H1 (cell line): ENCODE results near the gene CWC27. TPM values are rescaled to one million over a fixed set of nuclear protein-coding genes. Genes with fewer than 3 reads are reported as not detected.

Source experiments
- CTCF ChIA-PET: fragments of 300-600 bp; sonication (Branson Sonifier 250); formaldehyde crosslinking; loops from one replicate; lab custom pipeline; 2021; ENCODE audit not compliant: partially characterized antibody; lab: Charles Lee
- POLR2A ChIA-PET: fragments of 300-600 bp; sonication (Branson Sonifier 250); formaldehyde crosslinking; loops from one replicate; lab custom pipeline; 2021; ENCODE audit warnings: inconsistent platforms; ENCODE audit not compliant: partially characterized antibody; lab: Charles Lee
- DNase-seq, 2 experiments: peaks; one replicate each; pipeline versions ENCODE4 v3.0.0 to v3.0.0-alpha.2; 2010 to 2022; ENCODE audit warnings: low spot score in 2 of 2, low read depth in 1 of 2, mixed read lengths in 1 of 2
- FAIRE-seq: peaks from 2 replicates; lab custom pipeline; 2011; peaks lifted over from hg19 to GRCh38; lab: Jason Lieb, UNC
- H2AFZ ChIP-seq: 2 replicates; pipeline ENCODE4 v1.8.1; 2012; ENCODE audit warnings: low read length, inconsistent platforms
- H2AK5ac ChIP-seq: 2 replicates; pipeline ENCODE4 v1.6.1; 2013; ENCODE audit warnings: low read depth, low read length
- H2BK120ac ChIP-seq: replicated peaks from 2 replicates; pipeline ENCODE3; 2013; ENCODE audit warnings: low read depth, low read length, inconsistent platforms
- H2BK12ac ChIP-seq: 2 replicates; pipeline ENCODE4 v1.6.1; 2013; ENCODE audit warnings: low read depth, low read length
- H2BK15ac ChIP-seq: 2 replicates; pipeline ENCODE4 v1.6.1; 2013; ENCODE audit warnings: low read length
- H2BK20ac ChIP-seq: 2 replicates; pipeline ENCODE4 v1.6.1; 2013; ENCODE audit warnings: low read length
- H2BK5ac ChIP-seq: 2 replicates; pipeline ENCODE4 v1.6.1; 2013; ENCODE audit warnings: low read depth, low read length
- H3K14ac ChIP-seq: 2 replicates; pipeline ENCODE4 v1.6.1; 2013; ENCODE audit warnings: inconsistent platforms; ENCODE audit not compliant: insufficient read length
- H3K18ac ChIP-seq: 2 replicates; pipeline ENCODE4 v1.6.1; 2013; ENCODE audit warnings: low read length; ENCODE audit errors: extremely low read depth
- H3K23ac ChIP-seq: 2 replicates; pipeline ENCODE4 v1.6.1; 2013; ENCODE audit warnings: inconsistent platforms; ENCODE audit not compliant: insufficient read length
- H3K23me2 ChIP-seq: 2 replicates; pipeline ENCODE4 v1.6.1; 2013; ENCODE audit warnings: low read depth, low read length
- H3K27ac ChIP-seq: 2 replicates; pipeline ENCODE4 v1.6.1; 2011; ENCODE audit warnings: low read depth, low read length, inconsistent platforms
- H3K27me3 ChIP-seq, 4 experiments: replicated peaks in 1 of 4; 1 replicate in 1 of 4; 2 replicates in 3 of 4; pipeline versions ENCODE4 v1.6.1 to v1.8.1; 2011 to 2013; ENCODE audit warnings: low read length in 3 of 4, mild to moderate bottlenecking in 3 of 4, inconsistent platforms in 2 of 4, mixed read lengths in 2 of 4, moderate library complexity in 1 of 4; ENCODE audit not compliant: control insufficient read depth in 3 of 4, insufficient read depth in 3 of 4; ENCODE audit errors: extremely low read depth in 1 of 4
- H3K36me3 ChIP-seq, 4 experiments: 2 replicates each; pipeline versions ENCODE4 v1.6.1 to v1.8.1; 2011 to 2013; ENCODE audit warnings: mild to moderate bottlenecking in 4 of 4, low read length in 3 of 4, moderate library complexity in 2 of 4, control low read depth in 1 of 4, inconsistent platforms in 1 of 4; ENCODE audit not compliant: insufficient read depth in 4 of 4, control insufficient read depth in 2 of 4
- H3K4ac ChIP-seq: replicated peaks from 2 replicates; pipeline ENCODE3; 2013; ENCODE audit warnings: low read length, low read depth, mixed read lengths, inconsistent platforms; ENCODE audit not compliant: insufficient read length
- H3K4me1 ChIP-seq, 4 experiments: replicated peaks in 1 of 4; 1 replicate in 1 of 4; 2 replicates in 3 of 4; pipeline versions ENCODE4 v1.6.1 to v1.8.1; 2011 to 2013; ENCODE audit warnings: low read length in 3 of 4, inconsistent platforms in 2 of 4, mixed read lengths in 1 of 4; ENCODE audit not compliant: insufficient read depth in 4 of 4, control insufficient read depth in 3 of 4
- H3K4me2 ChIP-seq, 2 experiments: 2 replicates each; pipeline versions ENCODE4 v1.6.1 to v1.8.1; 2011 to 2013; ENCODE audit warnings: low read depth in 2 of 2, low read length in 2 of 2, control low read depth in 1 of 2, inconsistent platforms in 1 of 2, mild to moderate bottlenecking in 1 of 2; ENCODE audit not compliant: insufficient read depth in 1 of 2
- H3K4me3 ChIP-seq, 4 experiments: fragments of 200-600, 300-600 bp in 1 of 4; sonication (generic), shearing (Covaris generic), sonication (Bioruptor Twin) in 1 of 4; 2 replicates each; pipeline versions ENCODE4 v1.5.1 to v1.8.1; 2011 to 2016; ENCODE audit warnings: low read length in 4 of 4, low read depth in 3 of 4, control low read depth in 2 of 4, inconsistent platforms in 2 of 4, mild to moderate bottlenecking in 2 of 4, mixed read lengths in 1 of 4, moderate library complexity in 1 of 4; ENCODE audit not compliant: insufficient read depth in 2 of 4; ENCODE audit errors: extremely low read depth in 1 of 4
- H3K56ac ChIP-seq: replicated peaks from 2 replicates; pipeline ENCODE3; 2013; ENCODE audit warnings: low read depth, mild to moderate bottlenecking, mixed read lengths, low read length, inconsistent platforms; ENCODE audit not compliant: insufficient read length
- H3K79me1 ChIP-seq: 2 replicates; pipeline ENCODE4 v1.6.1; 2013; ENCODE audit warnings: low read depth, low read length, control low read depth
- H3K79me2 ChIP-seq, 2 experiments: 2 replicates each; pipeline versions ENCODE4 v1.6.1 to v1.8.1; 2012 to 2013; ENCODE audit warnings: low read length in 2 of 2, mild to moderate bottlenecking in 2 of 2, inconsistent platforms in 1 of 2; ENCODE audit not compliant: insufficient read depth in 2 of 2, control insufficient read depth in 1 of 2
- H3K9ac ChIP-seq, 4 experiments: replicated peaks in 1 of 4; 1 replicate in 1 of 4; 2 replicates in 3 of 4; pipeline versions ENCODE4 v1.6.1 to v1.8.1; 2011 to 2013; ENCODE audit warnings: low read depth in 3 of 4, low read length in 3 of 4, control low read depth in 2 of 4, mild to moderate bottlenecking in 2 of 4, moderate library complexity in 2 of 4, inconsistent platforms in 1 of 4; ENCODE audit errors: extremely low read depth in 1 of 4
- H3K9me3 ChIP-seq, 2 experiments: 2 replicates each; pipeline versions ENCODE4 v1.6.1 to v1.8.1; 2012 to 2013; ENCODE audit warnings: mild to moderate bottlenecking in 2 of 2, moderate library complexity in 2 of 2, control low read depth in 1 of 2, inconsistent platforms in 1 of 2, low read depth in 1 of 2, low read length in 1 of 2, mixed read lengths in 1 of 2; ENCODE audit not compliant: insufficient read depth in 2 of 2
- H4K20me1 ChIP-seq, 2 experiments: replicated peaks in 1 of 2; 2 replicates each; pipeline versions ENCODE3 to v1.8.1; 2011 to 2013; ENCODE audit warnings: inconsistent platforms in 2 of 2, low read length in 2 of 2, mild to moderate bottlenecking in 1 of 2; ENCODE audit not compliant: insufficient read depth in 2 of 2, control insufficient read depth in 1 of 2
- H4K5ac ChIP-seq: 2 replicates; pipeline ENCODE4 v1.6.1; 2013; ENCODE audit warnings: low read length, low read depth, mixed read lengths, inconsistent platforms; ENCODE audit not compliant: insufficient read length
- H4K8ac ChIP-seq: 2 replicates; pipeline ENCODE4 v1.8.0; 2013; ENCODE audit warnings: mild to moderate bottlenecking, moderate library complexity, low read length, inconsistent platforms; ENCODE audit not compliant: insufficient read depth; ENCODE audit errors: extremely low read depth
- H4K91ac ChIP-seq: replicated peaks from 2 replicates; pipeline ENCODE3; 2013; ENCODE audit warnings: low read length, mixed read lengths, inconsistent platforms; ENCODE audit not compliant: insufficient read length
- BACH1 ChIP-seq: IDR thresholded peaks from 2 replicates; pipeline ENCODE4 v1.6.1; 2012; ENCODE audit warnings: low read length, improper control_type of control experiment
- CBX5 ChIP-seq: fragments of 300-800, 300-1000 bp; sonication (generic); IDR thresholded peaks from 2 replicates; pipeline ENCODE4 v1.7.1; 2016; ENCODE audit warnings: antibody characterized with exemption, low read length, low read depth
- CEBPB ChIP-seq: IDR thresholded peaks from 2 replicates; pipeline ENCODE4 v1.6.1; 2012; ENCODE audit warnings: low read depth, low read length
- CHD1 ChIP-seq: IDR thresholded peaks from 2 replicates; pipeline ENCODE4 v1.6.1; 2012; ENCODE audit warnings: low read depth, low read length, improper control_type of control experiment
- CHD2 ChIP-seq: IDR thresholded peaks from 2 replicates; pipeline ENCODE4 v1.6.1; 2012; ENCODE audit warnings: low read length, improper control_type of control experiment
- KDM1A ChIP-seq: fragments of 200-600, 300-600 bp; sonication (generic); IDR thresholded peaks from 2 replicates; pipeline ENCODE4 v1.7.1; 2016; ENCODE audit warnings: mild to moderate bottlenecking, low read length, borderline replicate concordance
- KDM4A ChIP-seq: IDR thresholded peaks from one replicate; pipeline ENCODE4 v1.7.1; 2012; ENCODE audit warnings: low read depth, mild to moderate bottlenecking, moderate library complexity, low read length, inconsistent platforms; ENCODE audit not compliant: severe bottlenecking
- RAD21 ChIP-seq, 2 experiments: IDR thresholded peaks in 1 of 2; conservative IDR thresholded peaks in 1 of 2; 2 replicates each; pipeline ENCODE4 v1.6.1; 2011; ENCODE audit warnings: low read depth in 2 of 2, low read length in 2 of 2, improper control_type of control experiment in 1 of 2, inconsistent platforms in 1 of 2, mild to moderate bottlenecking in 1 of 2, moderate library complexity in 1 of 2
- SIRT6 ChIP-seq: IDR thresholded peaks from one replicate; pipeline ENCODE4 v1.7.1; 2012; ENCODE audit warnings: low read length, inconsistent platforms
- SUZ12 ChIP-seq: fragments of 200-600 bp; sonication (generic); IDR thresholded peaks from 2 replicates; pipeline ENCODE4 v1.6.1; 2012; ENCODE audit warnings: mild to moderate bottlenecking, inconsistent platforms, low read length, moderate library complexity, mixed read lengths
- TCF12 ChIP-seq: IDR thresholded peaks from 2 replicates; pipeline ENCODE4 v1.6.1; 2011; ENCODE audit warnings: low read depth, mild to moderate bottlenecking, low read length
- polyA plus RNA-seq, 7 experiments: library from polyadenylated mRNA; depleted of rRNA in 3 of 7; stranded (reverse) in 5 of 7; unstranded in 2 of 7; fragments of >200 nt in 5 of 7; fragments of 200-250 nt in 2 of 7; gene quantifications; 1 replicate in 5 of 7; 2 replicates in 1 of 7; 4 replicates in 1 of 7; pipeline versions ENCODE4 v1.2.1 to v1.2.3, GENCODE V29; 2011 to 2013; ENCODE audit warnings: missing spikeins in 2 of 7, mixed read lengths in 2 of 7
- total RNA-seq: library from RNA; stranded (reverse); fragmentation: NEBNext Ultra II Directional; extraction: Animal tissue kit (Norgen Biotek cat#: 25700); gene quantifications from 2 replicates; pipeline ENCODE4 v1.2.1, GENCODE V29; 2021
- TF ChIP-seq, protein P1 (sequence below): IDR thresholded peaks from 2 replicates; pipeline ENCODE4 v1.6.1; 2012; ENCODE audit warnings: inconsistent platforms
- TF ChIP-seq, protein P2 (sequence below): IDR thresholded peaks from 2 replicates; pipeline ENCODE4 v1.6.1; 2011; ENCODE audit warnings: low read depth, mild to moderate bottlenecking, low read length; ENCODE audit not compliant: insufficient read depth

Gene CWC27
- total and polyA plus RNA-seq, 2 of the 8 experiments (the other 6 are each of a cell fraction or from before 2014, with no cell fraction given), result 24.9 to 43.4 TPM

DNA sequence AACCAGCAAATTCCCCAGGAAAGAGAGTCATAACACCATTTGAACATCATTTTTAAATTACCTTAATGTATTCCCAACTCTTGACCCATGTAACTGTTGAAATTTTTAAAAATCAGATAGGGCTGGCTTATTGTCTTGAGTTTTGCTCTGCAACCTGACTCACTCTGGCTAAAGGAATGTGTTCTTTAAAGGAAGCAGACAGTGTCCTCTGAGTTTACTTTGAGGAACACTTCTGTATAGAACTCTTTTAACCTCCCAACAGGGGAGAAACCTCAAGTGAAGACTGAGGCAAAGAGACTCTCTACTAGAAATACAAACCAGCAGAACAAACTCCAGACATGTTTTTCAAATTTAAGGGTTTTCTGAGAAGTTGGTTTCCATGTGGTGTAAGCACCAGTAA, 248.9 kb downstream of the CWC27 start:
- H2BK12ac ChIP-seq, result no peak overlapping the region
- no peaks in the 10 kb centered on the region for H3K9me3 ChIP-seq
- no peak overlapping the region for H4K5ac ChIP-seq
- H3K56ac ChIP-seq, result no peak overlapping the region
- no peak overlapping the region for H4K8ac ChIP-seq
- H2BK15ac ChIP-seq, result no peak overlapping the region
- H2BK20ac ChIP-seq, result no peak overlapping the region
- no peak overlapping the region for H3K9ac ChIP-seq
- H2BK5ac ChIP-seq, result no peak overlapping the region
- no peak overlapping the region for H3K14ac ChIP-seq
- DNase-seq (no peak), FAIRE-seq (no peak)
- H3K18ac ChIP-seq, result no peak overlapping the region
- no peak overlapping the region for H2AK5ac ChIP-seq
- no peaks in the 10 kb centered on the region for H3K79me2 ChIP-seq
- H3K36me3 ChIP-seq, result no peaks in the 10 kb centered on the region
- no peak overlapping the region for H4K91ac ChIP-seq
- H3K23me2 ChIP-seq, result no peaks in the 10 kb centered on the region
- H3K4me1 ChIP-seq, result no peaks in the 10 kb centered on the region
- H3K4me2 ChIP-seq, result no peak overlapping the region
- H3K79me1 ChIP-seq, result no peaks in the 10 kb centered on the region
- no peaks in the 10 kb centered on the region for H3K27me3 ChIP-seq
- ChIA-PET POLR2A (no interaction called here), CTCF (no interaction called here)
- no peak overlapping the region for H3K23ac ChIP-seq
- no peaks in the 10 kb centered on the region for H4K20me1 ChIP-seq
- TF ChIP-seq CEBPB (no peak), CHD2 (no peak), BACH1 (no peak), SIRT6 (no peak), KDM1A (no peak), RAD21 (IDR thresholded peaks at IDR 0.05 in 1 of 2, conservative IDR thresholded peaks at IDR 0.05 in 1 of 2; ENCODE audit: low read depth in 2 of 2, low read length in 2 of 2) (no peak), SUZ12 (no peak), CHD1 (no peak), CBX5 (no peak), KDM4A (no peak), TCF12 (no peak)
- TF ChIP-seq, protein P1, sequence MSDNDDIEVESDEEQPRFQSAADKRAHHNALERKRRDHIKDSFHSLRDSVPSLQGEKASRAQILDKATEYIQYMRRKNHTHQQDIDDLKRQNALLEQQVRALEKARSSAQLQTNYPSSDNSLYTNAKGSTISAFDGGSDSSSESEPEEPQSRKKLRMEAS, result no peak
- TF ChIP-seq, protein P2, sequence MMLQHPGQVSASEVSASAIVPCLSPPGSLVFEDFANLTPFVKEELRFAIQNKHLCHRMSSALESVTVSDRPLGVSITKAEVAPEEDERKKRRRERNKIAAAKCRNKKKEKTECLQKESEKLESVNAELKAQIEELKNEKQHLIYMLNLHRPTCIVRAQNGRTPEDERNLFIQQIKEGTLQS, result no peak
- no peak overlapping the region for H2BK120ac ChIP-seq
- H3K27ac ChIP-seq, result no peak overlapping the region
- no peak overlapping the region for H2AFZ ChIP-seq
- H3K4me3 ChIP-seq, result no peak overlapping the region
- H3K4ac ChIP-seq, result no peak overlapping the region
